OCI-LY1 (cell line): ENCODE data around the gene MPP4.

Source experiments
- EZH2 ChIP-seq: fragments of 200-600 bp; sonication (generic), shearing (Covaris generic); IDR thresholded peaks from 2 replicates; pipeline ENCODE4 v1.8.0; 2017; ENCODE audit warnings: borderline replicate concordance, mixed run types, mild to moderate bottlenecking, antibody characterized with exemption, low read length, moderate library complexity, mixed read lengths
- TF ChIP-seq, protein P1 (sequence below): fragments of 200-600 bp; sonication (generic), shearing (Covaris generic); IDR thresholded peaks from 2 replicates; pipeline ENCODE4 v1.5.1; 2017; ENCODE audit warnings: mild to moderate bottlenecking, antibody characterized with exemption, low read length, moderate library complexity, mixed read lengths

DNA sequence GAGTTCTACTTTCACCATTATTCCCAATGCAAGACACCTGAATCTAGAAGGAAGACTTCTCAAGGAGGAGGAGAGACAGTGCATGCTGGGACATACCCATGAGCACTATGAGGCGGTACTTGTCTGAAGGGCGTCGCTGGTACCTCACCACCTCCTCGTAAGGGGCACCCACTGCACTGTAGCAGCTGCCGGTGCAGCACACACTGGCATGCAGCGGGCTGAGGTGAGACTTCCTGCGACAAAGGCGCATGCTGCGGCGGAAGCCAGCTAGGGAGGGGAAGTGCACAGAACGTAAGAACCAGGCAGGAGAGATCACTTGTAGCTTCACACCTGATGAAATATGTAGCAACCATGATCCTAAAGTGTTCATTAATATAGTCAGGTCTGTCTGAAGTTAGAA lies 42.3 kb downstream of the MPP4 start:
- TF ChIP-seq, protein P1, sequence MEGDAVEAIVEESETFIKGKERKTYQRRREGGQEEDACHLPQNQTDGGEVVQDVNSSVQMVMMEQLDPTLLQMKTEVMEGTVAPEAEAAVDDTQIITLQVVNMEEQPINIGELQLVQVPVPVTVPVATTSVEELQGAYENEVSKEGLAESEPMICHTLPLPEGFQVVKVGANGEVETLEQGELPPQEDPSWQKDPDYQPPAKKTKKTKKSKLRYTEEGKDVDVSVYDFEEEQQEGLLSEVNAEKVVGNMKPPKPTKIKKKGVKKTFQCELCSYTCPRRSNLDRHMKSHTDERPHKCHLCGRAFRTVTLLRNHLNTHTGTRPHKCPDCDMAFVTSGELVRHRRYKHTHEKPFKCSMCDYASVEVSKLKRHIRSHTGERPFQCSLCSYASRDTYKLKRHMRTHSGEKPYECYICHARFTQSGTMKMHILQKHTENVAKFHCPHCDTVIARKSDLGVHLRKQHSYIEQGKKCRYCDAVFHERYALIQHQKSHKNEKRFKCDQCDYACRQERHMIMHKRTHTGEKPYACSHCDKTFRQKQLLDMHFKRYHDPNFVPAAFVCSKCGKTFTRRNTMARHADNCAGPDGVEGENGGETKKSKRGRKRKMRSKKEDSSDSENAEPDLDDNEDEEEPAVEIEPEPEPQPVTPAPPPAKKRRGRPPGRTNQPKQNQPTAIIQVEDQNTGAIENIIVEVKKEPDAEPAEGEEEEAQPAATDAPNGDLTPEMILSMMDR = no peak
- TF ChIP-seq EZH2 = no peak
